Measurements from ENCODE around the gene TLE4. TPM values are rescaled to one million over a fixed set of nuclear protein-coding genes. Genes with fewer than 3 reads are reported as not detected.
"Not testable (repeated sequence)": the region's sequence is repeated elsewhere in the genome, so short reads cannot be mapped to it uniquely, and the experiment has no call there.

The TLE4 gene
- total RNA-seq, 1 donor from 2014 or later, result 58.0 TPM

- H3K27me3 ChIP-seq, result no peaks in the 10 kb centered on the region
- no peak for DNase-seq (ENCODE audit: low spot score in 2 of 2)
- no peak for TF ChIP-seq CTCF (IDR thresholded peaks at IDR 0.05)
- H3K4me1 ChIP-seq, result no peaks in the 10 kb centered on the region
- H3K36me3 ChIP-seq, result no peaks in the 10 kb centered on the region
- H3K27ac ChIP-seq, result no peak overlapping the region
- no peaks in the 10 kb centered on the region for H3K9me3 ChIP-seq
- no peak overlapping the region for H3K4me3 ChIP-seq
- intact Hi-C loops (cut with DNase I), result no loop called here
These were observed 164.3 kb downstream of the TLE4 start for GRCh38 chr9:79736051-79736450.

GRCh38 chr9:79741381-79741780 is 169.6 kb downstream of the TLE4 start:
- no peak for DNase-seq (ENCODE audit: low spot score in 2 of 2)
- Histone ChIP-seq H3K4me1 (no peaks in the 10 kb centered on the region), H3K4me3 (no peak overlapping the region), H3K27ac (no peak overlapping the region), H3K27me3 (no peaks in the 10 kb centered on the region), H3K9me3 (no peaks in the 10 kb centered on the region), H3K36me3 (no peaks in the 10 kb centered on the region)
- intact Hi-C loops (cut with DNase I), result no loop called here
- no peak for TF ChIP-seq CTCF (IDR thresholded peaks at IDR 0.05)

- H3K9me3 ChIP-seq, result no peaks in the 10 kb centered on the region
- H3K4me1 ChIP-seq, result no peaks in the 10 kb centered on the region
- no peaks in the 10 kb centered on the region for H3K36me3 ChIP-seq
- no peak for TF ChIP-seq CTCF (IDR thresholded peaks at IDR 0.05)
- no peak overlapping the region for H3K4me3 ChIP-seq
- H3K27me3 ChIP-seq, result no peaks in the 10 kb centered on the region
- no peak for DNase-seq (ENCODE audit: low spot score in 2 of 2)
- H3K27ac ChIP-seq, result no peak overlapping the region
- intact Hi-C loops (cut with DNase I), result no loop called here
These were observed 170.5 kb downstream of the TLE4 start for GRCh38 chr9:79742110-79742721.

- H3K27me3 ChIP-seq, result no peaks in the 10 kb centered on the region
- TF ChIP-seq CTCF (IDR thresholded peaks at IDR 0.05), result no peak
- H3K4me1 ChIP-seq, result no peaks in the 10 kb centered on the region
- DNase-seq (ENCODE audit: low spot score in 2 of 2), result no peak
- no peak overlapping the region for H3K27ac ChIP-seq
- no peaks in the 10 kb centered on the region for H3K36me3 ChIP-seq
- intact Hi-C loops (cut with DNase I), result no loop called here
- no peaks in the 10 kb centered on the region for H3K9me3 ChIP-seq
- no peak overlapping the region for H3K4me3 ChIP-seq
These were observed 172.8 kb downstream of the TLE4 start for GRCh38 chr9:79744521-79744920.

- DNase-seq (ENCODE audit: low spot score in 2 of 2), result no peak
- no peaks in the 10 kb centered on the region for H3K4me1 ChIP-seq
- no peak for TF ChIP-seq CTCF (IDR thresholded peaks at IDR 0.05)
- no peak overlapping the region for H3K4me3 ChIP-seq
- H3K36me3 ChIP-seq, result no peaks in the 10 kb centered on the region
- H3K27me3 ChIP-seq, result no peaks in the 10 kb centered on the region
- no peak overlapping the region for H3K27ac ChIP-seq
- no peaks in the 10 kb centered on the region for H3K9me3 ChIP-seq
- intact Hi-C loops (cut with DNase I), result no loop called here
These were observed 174.1 kb downstream of the TLE4 start for GRCh38 chr9:79745752-79746336.

GRCh38 chr9:79751895-79752466 is 180.2 kb downstream of the TLE4 start:
- H3K36me3 ChIP-seq; intact Hi-C loops (cut with DNase I); H3K27me3 ChIP-seq; H3K4me1 ChIP-seq; H3K4me3 ChIP-seq; DNase-seq (ENCODE audit: low spot score in 2 of 2); H3K27ac ChIP-seq; H3K9me3 ChIP-seq: not testable (repeated sequence)

All from ascending aorta (tissue), 2 donors.